Coronary artery (tissue), 2 donors: Measurements from ENCODE around the gene TRIAP1.

Source experiments
- DNase-seq: peaks from one replicate; pipeline ENCODE4 v3.0.0-alpha.2; 2017; ENCODE audit warnings: low spot score
- H3K27ac ChIP-seq, 2 donors: fragments of 200-600 bp; sonication (generic); one replicate each; pipeline ENCODE4 v1.5.1; 2016 to 2019
- H3K4me3 ChIP-seq: fragments of 200-600 bp; sonication (generic); 2 replicates; pipeline ENCODE4 v1.5.1; 2016; ENCODE audit warnings: mild to moderate bottlenecking, moderate library complexity
- TF ChIP-seq, protein P1 (sequence below): fragments of 200-600 bp; sonication (generic); IDR thresholded peaks from one replicate; pipeline ENCODE4 v1.5.1; 2019; ENCODE audit warnings: antibody characterized with exemption

TRIAP1 gene

DNA sequence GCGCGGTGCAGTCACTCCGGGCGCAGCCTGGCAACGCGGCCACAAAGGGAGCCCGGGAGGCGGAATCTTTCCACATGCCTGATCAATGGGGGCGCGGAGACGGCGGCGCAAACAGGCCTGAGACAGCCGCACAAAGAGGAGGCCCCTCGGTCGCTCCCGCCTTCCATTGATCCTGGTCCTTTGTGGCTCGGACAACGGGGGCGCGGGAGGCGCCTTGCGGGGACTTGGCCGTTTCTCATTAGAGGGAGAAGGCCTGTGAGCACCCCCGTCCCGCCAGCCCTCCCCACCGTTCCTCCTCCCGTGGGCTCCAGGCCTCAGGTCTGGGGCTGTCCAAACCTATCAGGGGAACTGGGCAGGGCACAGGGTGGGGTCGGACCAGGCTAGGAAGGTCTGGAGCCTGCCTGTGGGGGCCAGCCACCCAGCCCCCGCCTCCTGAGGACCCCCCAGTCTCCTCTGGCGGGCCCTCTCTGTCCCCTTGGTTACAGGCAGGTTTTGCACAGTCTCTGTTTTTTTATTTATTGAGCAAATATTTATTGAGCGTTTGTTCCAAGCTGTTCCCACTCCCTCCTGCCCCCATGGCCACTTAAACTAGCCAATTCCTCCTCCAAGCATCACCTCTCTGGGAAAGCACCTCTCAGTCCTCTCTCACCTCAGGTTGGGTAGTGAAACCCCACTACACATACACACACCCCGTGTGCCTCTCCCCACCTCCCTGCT, 48.2 kb downstream of the TRIAP1 start:
- Histone ChIP-seq H3K4me3 (no peak overlapping the region), H3K27ac (no peak overlapping the region)
- DNase-seq: no peak
- TF ChIP-seq, protein P1, sequence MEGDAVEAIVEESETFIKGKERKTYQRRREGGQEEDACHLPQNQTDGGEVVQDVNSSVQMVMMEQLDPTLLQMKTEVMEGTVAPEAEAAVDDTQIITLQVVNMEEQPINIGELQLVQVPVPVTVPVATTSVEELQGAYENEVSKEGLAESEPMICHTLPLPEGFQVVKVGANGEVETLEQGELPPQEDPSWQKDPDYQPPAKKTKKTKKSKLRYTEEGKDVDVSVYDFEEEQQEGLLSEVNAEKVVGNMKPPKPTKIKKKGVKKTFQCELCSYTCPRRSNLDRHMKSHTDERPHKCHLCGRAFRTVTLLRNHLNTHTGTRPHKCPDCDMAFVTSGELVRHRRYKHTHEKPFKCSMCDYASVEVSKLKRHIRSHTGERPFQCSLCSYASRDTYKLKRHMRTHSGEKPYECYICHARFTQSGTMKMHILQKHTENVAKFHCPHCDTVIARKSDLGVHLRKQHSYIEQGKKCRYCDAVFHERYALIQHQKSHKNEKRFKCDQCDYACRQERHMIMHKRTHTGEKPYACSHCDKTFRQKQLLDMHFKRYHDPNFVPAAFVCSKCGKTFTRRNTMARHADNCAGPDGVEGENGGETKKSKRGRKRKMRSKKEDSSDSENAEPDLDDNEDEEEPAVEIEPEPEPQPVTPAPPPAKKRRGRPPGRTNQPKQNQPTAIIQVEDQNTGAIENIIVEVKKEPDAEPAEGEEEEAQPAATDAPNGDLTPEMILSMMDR: no peak

DNA sequence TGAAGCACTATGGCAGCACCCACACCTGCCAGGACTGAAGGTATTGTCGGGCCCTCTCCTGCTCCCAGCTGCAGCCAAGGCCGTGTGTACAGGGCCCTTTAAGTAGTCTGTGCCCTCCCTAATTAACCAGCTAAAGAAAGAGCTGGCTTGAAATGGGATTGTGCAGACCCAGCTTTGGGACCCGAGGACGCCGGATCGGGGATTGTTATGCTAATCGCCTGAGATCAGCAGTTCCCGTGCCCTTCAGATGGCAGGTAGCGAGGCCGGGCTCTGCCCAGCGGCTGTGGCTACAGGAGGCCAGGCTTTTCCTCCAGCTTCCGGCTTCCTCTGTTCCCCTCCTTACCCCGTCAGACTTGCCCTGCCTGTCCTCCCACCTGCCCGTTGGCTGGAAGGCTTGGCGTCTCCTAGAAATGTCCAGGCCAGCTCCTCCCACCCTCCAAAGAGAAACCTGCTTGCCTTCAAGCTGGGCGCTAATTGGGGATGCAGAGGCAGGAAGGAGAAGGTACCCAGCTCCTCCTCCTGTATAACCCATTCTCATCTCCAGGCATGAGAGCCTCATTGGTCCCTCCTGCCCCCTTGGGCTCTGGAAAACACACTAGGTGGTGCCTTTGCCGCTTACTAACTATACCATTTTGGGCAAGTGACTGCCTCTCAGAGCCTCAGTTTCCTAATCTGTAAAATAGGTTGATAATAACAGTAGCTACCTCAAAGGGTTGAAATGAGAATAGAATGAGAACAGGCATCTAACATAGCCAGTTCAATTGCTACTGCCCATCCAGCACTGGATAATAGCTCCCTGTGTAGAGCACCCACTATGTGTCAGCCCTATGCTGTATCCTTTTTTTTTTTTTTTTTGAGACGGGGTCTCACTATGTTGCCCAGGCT, 51.5 kb downstream of the TRIAP1 start:
- TF ChIP-seq, protein P1: no peak
- Histone ChIP-seq H3K27ac (no peak overlapping the region), H3K4me3 (no peak overlapping the region)
- DNase-seq: no peak
